ENCODE data around the gene ABCB11.

The ABCB11 gene

DNA sequence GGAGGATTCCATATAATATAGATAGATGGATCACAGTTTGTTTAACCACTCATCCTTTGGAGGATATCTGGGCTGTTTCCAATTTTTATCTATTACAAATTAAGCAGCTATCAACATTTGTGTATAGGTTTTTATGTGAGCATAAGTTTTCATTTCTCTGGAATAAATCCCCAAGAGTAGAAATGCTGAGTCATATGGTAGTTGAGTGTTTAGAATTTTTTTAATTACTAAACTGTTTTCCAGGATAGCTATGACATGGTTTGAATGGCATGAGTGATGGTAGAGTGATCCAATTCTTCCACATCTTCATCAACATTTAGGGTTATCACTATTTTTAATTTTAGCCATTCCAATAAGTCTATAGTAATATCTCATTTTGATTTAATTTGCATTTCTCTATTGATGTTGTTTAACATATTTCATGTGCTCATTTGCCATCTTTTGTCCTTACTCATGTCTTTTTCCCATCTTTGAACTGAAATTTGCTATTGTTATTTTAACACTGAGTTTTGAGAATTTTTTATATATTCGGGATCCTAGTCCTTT is 31.4 kb downstream of the ABCB11 start:
- Histone ChIP-seq H3K4me2 (no peak overlapping the region), H3K4me3 (IDR thresholded peaks at IDR 0.05; ENCODE audit: insufficient read depth, low read depth, low read length) (no peak overlapping the region), H3K27me3 (ENCODE audit: insufficient read depth, low read depth) (no peaks in the 10 kb centered on the region), H2AFZ (ENCODE audit: low read depth) (no peak overlapping the region), H3K27ac (no peak overlapping the region), H3K9ac (no peak overlapping the region), H3K4me1 (ENCODE audit: low read depth, poor library complexity, severe bottlenecking) (peaks cover 5% of the 10 kb centered on the region), H3K79me2 (ENCODE audit: insufficient read depth, low read depth) (no peaks in the 10 kb centered on the region), H4K20me1 (ENCODE audit: insufficient read depth) (no peaks in the 10 kb centered on the region), H3K36me3 (ENCODE audit: insufficient read depth) (no peaks in the 10 kb centered on the region)
- TF ChIP-seq, protein P1, sequence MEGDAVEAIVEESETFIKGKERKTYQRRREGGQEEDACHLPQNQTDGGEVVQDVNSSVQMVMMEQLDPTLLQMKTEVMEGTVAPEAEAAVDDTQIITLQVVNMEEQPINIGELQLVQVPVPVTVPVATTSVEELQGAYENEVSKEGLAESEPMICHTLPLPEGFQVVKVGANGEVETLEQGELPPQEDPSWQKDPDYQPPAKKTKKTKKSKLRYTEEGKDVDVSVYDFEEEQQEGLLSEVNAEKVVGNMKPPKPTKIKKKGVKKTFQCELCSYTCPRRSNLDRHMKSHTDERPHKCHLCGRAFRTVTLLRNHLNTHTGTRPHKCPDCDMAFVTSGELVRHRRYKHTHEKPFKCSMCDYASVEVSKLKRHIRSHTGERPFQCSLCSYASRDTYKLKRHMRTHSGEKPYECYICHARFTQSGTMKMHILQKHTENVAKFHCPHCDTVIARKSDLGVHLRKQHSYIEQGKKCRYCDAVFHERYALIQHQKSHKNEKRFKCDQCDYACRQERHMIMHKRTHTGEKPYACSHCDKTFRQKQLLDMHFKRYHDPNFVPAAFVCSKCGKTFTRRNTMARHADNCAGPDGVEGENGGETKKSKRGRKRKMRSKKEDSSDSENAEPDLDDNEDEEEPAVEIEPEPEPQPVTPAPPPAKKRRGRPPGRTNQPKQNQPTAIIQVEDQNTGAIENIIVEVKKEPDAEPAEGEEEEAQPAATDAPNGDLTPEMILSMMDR (conservative IDR thresholded peaks at IDR 0.05; ENCODE audit: low read depth, low read length), result no peak

DNA sequence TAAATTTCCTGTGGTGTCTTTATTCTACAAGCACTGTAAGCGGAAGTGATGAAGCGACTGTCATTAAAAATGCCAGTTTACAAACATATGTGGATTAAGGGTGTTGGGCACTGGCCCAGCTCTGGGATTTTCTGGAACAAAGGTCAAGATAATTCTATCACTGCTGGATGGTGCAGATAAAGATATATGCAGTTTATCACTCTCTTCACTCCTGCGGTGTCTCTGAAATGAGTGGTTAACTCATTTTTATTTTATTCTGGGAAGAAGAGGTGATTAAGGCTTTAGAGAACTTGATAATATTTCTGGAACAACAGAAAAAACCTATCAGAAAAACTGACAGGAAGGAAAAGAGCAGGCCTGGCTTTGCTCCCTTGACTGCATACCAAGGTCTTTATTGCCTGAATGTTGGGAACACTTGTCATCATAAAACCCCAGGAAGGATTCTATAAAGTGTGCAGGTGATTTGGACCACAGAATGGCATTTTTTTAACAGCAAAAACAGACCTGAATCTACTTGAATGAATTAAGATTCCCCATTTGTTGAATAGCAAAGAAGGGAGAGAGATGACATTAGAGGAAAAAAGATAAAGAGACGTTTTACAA is 32.4 kb downstream of the ABCB11 start:
- no peak overlapping the region for H3K4me3 ChIP-seq (IDR thresholded peaks at IDR 0.05; ENCODE audit: insufficient read depth, low read depth, low read length)
- H2AFZ ChIP-seq (ENCODE audit: low read depth), result no peak overlapping the region
- no peaks in the 10 kb centered on the region for H3K36me3 ChIP-seq (ENCODE audit: insufficient read depth)
- H3K4me1 ChIP-seq (ENCODE audit: low read depth, poor library complexity, severe bottlenecking), result peaks cover 5% of the 10 kb centered on the region
- H3K79me2 ChIP-seq (ENCODE audit: insufficient read depth, low read depth), result no peaks in the 10 kb centered on the region
- TF ChIP-seq, protein P1 (conservative IDR thresholded peaks at IDR 0.05; ENCODE audit: low read depth, low read length), result no peak
- no peak overlapping the region for H3K9ac ChIP-seq
- H3K27ac ChIP-seq, result no peak overlapping the region
- H4K20me1 ChIP-seq (ENCODE audit: insufficient read depth), result no peaks in the 10 kb centered on the region
- H3K4me2 ChIP-seq, result no peak overlapping the region
- H3K27me3 ChIP-seq (ENCODE audit: insufficient read depth, low read depth), result no peaks in the 10 kb centered on the region

DNA sequence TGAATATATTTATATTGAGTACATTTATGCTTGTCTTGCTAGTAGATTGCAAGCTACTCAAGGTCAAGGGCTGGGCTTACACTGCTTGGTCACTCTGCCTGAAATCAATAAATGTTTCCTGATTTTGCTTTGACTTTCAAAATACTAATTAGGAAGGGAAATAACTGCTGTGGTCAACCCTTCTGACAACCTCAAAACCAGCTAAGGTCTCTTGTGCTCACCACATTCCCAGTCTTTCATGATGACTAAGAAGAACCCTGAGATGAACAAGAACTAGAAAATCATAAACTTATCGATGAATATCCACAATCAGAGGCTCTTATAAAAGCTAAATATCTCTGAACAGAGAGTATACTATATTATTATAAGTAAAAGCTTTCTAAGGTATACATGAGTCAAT is 33.3 kb downstream of the ABCB11 start:
- TF ChIP-seq, protein P1 (conservative IDR thresholded peaks at IDR 0.05; ENCODE audit: low read depth, low read length), result no peak
- Histone ChIP-seq H3K4me1 (ENCODE audit: low read depth, poor library complexity, severe bottlenecking) (peaks cover 5% of the 10 kb centered on the region), H3K9ac (no peak overlapping the region), H3K4me3 (IDR thresholded peaks at IDR 0.05; ENCODE audit: insufficient read depth, low read depth, low read length) (no peak overlapping the region), H2AFZ (ENCODE audit: low read depth) (no peak overlapping the region), H3K27me3 (ENCODE audit: insufficient read depth, low read depth) (no peaks in the 10 kb centered on the region), H3K4me2 (no peak overlapping the region), H3K79me2 (ENCODE audit: insufficient read depth, low read depth) (no peaks in the 10 kb centered on the region), H3K36me3 (ENCODE audit: insufficient read depth) (no peaks in the 10 kb centered on the region), H3K27ac (no peak overlapping the region), H4K20me1 (ENCODE audit: insufficient read depth) (no peaks in the 10 kb centered on the region)

DNA sequence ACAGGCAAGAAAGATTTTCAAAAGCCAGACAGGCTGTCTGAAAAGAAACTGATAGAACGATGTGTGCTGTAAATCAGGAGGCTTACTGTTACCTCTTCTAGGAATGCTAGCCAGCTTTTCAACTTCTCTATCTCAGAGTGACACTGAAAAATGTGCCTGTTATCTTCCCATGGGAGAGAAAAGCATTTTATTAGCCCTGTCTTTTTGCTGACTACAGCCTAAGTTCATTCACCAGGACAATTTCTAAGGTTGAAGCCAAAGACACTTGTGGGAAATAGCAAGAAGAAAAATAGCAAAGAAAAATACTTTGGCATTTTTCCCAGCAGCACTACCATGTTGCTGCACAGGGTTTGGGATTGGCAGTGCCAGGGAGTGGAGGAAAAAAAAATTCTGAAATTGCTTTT is 34.0 kb downstream of the ABCB11 start:
- TF ChIP-seq, protein P1 (conservative IDR thresholded peaks at IDR 0.05; ENCODE audit: low read depth, low read length), result no peak
- Histone ChIP-seq H3K4me2 (no peak overlapping the region), H4K20me1 (ENCODE audit: insufficient read depth) (no peaks in the 10 kb centered on the region), H3K4me1 (ENCODE audit: low read depth, poor library complexity, severe bottlenecking) (peaks cover 5% of the 10 kb centered on the region), H3K27me3 (ENCODE audit: insufficient read depth, low read depth) (no peaks in the 10 kb centered on the region), H3K27ac (no peak overlapping the region), H2AFZ (ENCODE audit: low read depth) (no peak overlapping the region), H3K9ac (no peak overlapping the region), H3K36me3 (ENCODE audit: insufficient read depth) (no peaks in the 10 kb centered on the region), H3K79me2 (ENCODE audit: insufficient read depth, low read depth) (no peaks in the 10 kb centered on the region), H3K4me3 (IDR thresholded peaks at IDR 0.05; ENCODE audit: insufficient read depth, low read depth, low read length) (no peak overlapping the region)

Data from KMS-11 (cell line).